Activated T-cell treated with anti-CD3 and anti-CD28 coated beads, Interleukin-2, amount 50 U/mL, for 4 hours (primary cell): ENCODE results near the gene RASAL2. TPM values are rescaled to one million over a fixed set of nuclear protein-coding genes. Genes with fewer than 3 reads are reported as not detected.
"Not testable (repeated sequence)": the region's sequence is repeated elsewhere in the genome, so short reads cannot be mapped to it uniquely, and the experiment has no call there.

Source experiments
- ATAC-seq, 2 donors: fragments of 200-7000 bp; cut with Tn5 transposase; one replicate each; pipeline ENCODE4 v1.10.0; 2021
- DNase-seq: peaks from one replicate; pipeline ENCODE4 v3.0.0-alpha.2; 2020
- H3K27me3 Mint-ChIP-seq: one replicate; pipeline ENCODE4 v1.8.0; 2021; ENCODE audit warnings: low read depth, mixed read lengths
- H3K36me3 Mint-ChIP-seq: one replicate; pipeline ENCODE4 v1.8.0; 2022; ENCODE audit warnings: mixed read lengths; ENCODE audit not compliant: insufficient read depth
- H3K4me1 Mint-ChIP-seq: one replicate; pipeline ENCODE4 v1.8.0; 2021; ENCODE audit warnings: low read depth, mixed read lengths
- H3K4me3 Mint-ChIP-seq: one replicate; pipeline ENCODE4 v1.8.0; 2021; ENCODE audit warnings: mild to moderate bottlenecking, moderate library complexity, mixed read lengths
- H3K9me3 Mint-ChIP-seq: one replicate; pipeline ENCODE4 v1.8.0; 2021; ENCODE audit warnings: mixed read lengths
- total RNA-seq, 3 donors: library from RNA; stranded (reverse); gene quantifications; one replicate each; pipeline ENCODE4 v1.2.1, GENCODE V29; 2021

The RASAL2 gene
- total RNA-seq, 3 donors from 2014 or later: 0.03 to 0.15 (median 0.08) TPM

- H3K9me3 Mint-ChIP-seq: no peaks in the 10 kb centered on the region
- H3K27me3 Mint-ChIP-seq: no peaks in the 10 kb centered on the region
- no peaks in the 10 kb centered on the region for H3K4me1 Mint-ChIP-seq
- ATAC-seq (no peak), DNase-seq (no peak)
- no peak overlapping the region for H3K4me3 Mint-ChIP-seq
- H3K36me3 Mint-ChIP-seq: no peaks in the 10 kb centered on the region
Measured at GRCh38 chr1:178495741-178496409, 402.0 kb downstream of the RASAL2 start.

GRCh38 chr1:178496410-178497135, 402.7 kb downstream of the RASAL2 start, which contains the start of gene CLEC20A:
TSS of gene CLEC20A (minus strand) at chr1:178496964. CDS start at chr1:178496939, 25 bp downstream.
- Mint-ChIP-seq H3K9me3 (no peaks in the 10 kb centered on the region), H3K4me3 (no peak within 1 kb of the TSS), H3K4me1 (no peaks in the 10 kb centered on the region), H3K27me3 (no peaks in the 10 kb centered on the region), H3K36me3 (no peaks in the 10 kb centered on the region)
- DNase-seq (no peak), ATAC-seq (no peak)

GRCh38 chr1:178497903-178498478, 404.1 kb downstream of the RASAL2 start:
- peaks cover 2% of the 10 kb centered on the region for H3K27me3 Mint-ChIP-seq
- H3K9me3 Mint-ChIP-seq: no peaks in the 10 kb centered on the region
- no peak for DNase-seq
- no peak for ATAC-seq
- no peaks in the 10 kb centered on the region for H3K4me1 Mint-ChIP-seq
- no peaks in the 10 kb centered on the region for H3K36me3 Mint-ChIP-seq
- H3K4me3 Mint-ChIP-seq: no peak overlapping the region

- ATAC-seq (no peak), DNase-seq (no peak)
- H3K9me3 Mint-ChIP-seq: no peaks in the 10 kb centered on the region
- no peak overlapping the region for H3K4me3 Mint-ChIP-seq
- H3K36me3 Mint-ChIP-seq: no peaks in the 10 kb centered on the region
- peaks cover 10% of the 10 kb centered on the region for H3K27me3 Mint-ChIP-seq
- no peaks in the 10 kb centered on the region for H3K4me1 Mint-ChIP-seq
Measured at GRCh38 chr1:178498896-178499675, 405.2 kb downstream of the RASAL2 start.

GRCh38 chr1:178500091-178500770, 406.3 kb downstream of the RASAL2 start:
- H3K27me3 Mint-ChIP-seq: peaks cover 15% of the 10 kb centered on the region
- no peak for ATAC-seq
- no peaks in the 10 kb centered on the region for H3K4me1 Mint-ChIP-seq
- no peak overlapping the region for H3K4me3 Mint-ChIP-seq
- H3K36me3 Mint-ChIP-seq: no peaks in the 10 kb centered on the region
- no peak for DNase-seq
- no peaks in the 10 kb centered on the region for H3K9me3 Mint-ChIP-seq

- Mint-ChIP-seq H3K27me3 (peaks cover 15% of the 10 kb centered on the region), H3K36me3 (no peaks in the 10 kb centered on the region), H3K9me3 (no peaks in the 10 kb centered on the region), H3K4me3 (no peak overlapping the region), H3K4me1 (no peaks in the 10 kb centered on the region)
- DNase-seq: no peak
- no peak for ATAC-seq
Measured at GRCh38 chr1:178500936-178501554, 407.1 kb downstream of the RASAL2 start.

GRCh38 chr1:178501705-178502329, 407.9 kb downstream of the RASAL2 start:
- H3K4me1 Mint-ChIP-seq: no peaks in the 10 kb centered on the region
- H3K9me3 Mint-ChIP-seq: no peaks in the 10 kb centered on the region
- peaks cover 15% of the 10 kb centered on the region for H3K27me3 Mint-ChIP-seq
- no peak overlapping the region for H3K4me3 Mint-ChIP-seq
- ATAC-seq: peak; percentile 63 to 67
- H3K36me3 Mint-ChIP-seq: no peaks in the 10 kb centered on the region
- DNase-seq: peak; percentile 21

- ATAC-seq: no peak
- DNase-seq: no peak
- H3K27me3 Mint-ChIP-seq: peaks cover 15% of the 10 kb centered on the region
- no peaks in the 10 kb centered on the region for H3K36me3 Mint-ChIP-seq
- H3K4me1 Mint-ChIP-seq: no peaks in the 10 kb centered on the region
- no peak overlapping the region for H3K4me3 Mint-ChIP-seq
- H3K9me3 Mint-ChIP-seq: no peaks in the 10 kb centered on the region
Measured at GRCh38 chr1:178502330-178502714, 408.4 kb downstream of the RASAL2 start.

- no peaks in the 10 kb centered on the region for H3K4me1 Mint-ChIP-seq
- ATAC-seq: no peak
- DNase-seq: no peak
Measured at GRCh38 chr1:178502856-178503255, 409.0 kb downstream of the RASAL2 start.

GRCh38 chr1:178503316-178503715, 409.4 kb downstream of the RASAL2 start:
- H3K9me3 Mint-ChIP-seq, H3K4me1 Mint-ChIP-seq, H3K4me3 Mint-ChIP-seq, H3K36me3 Mint-ChIP-seq, ATAC-seq, DNase-seq: not testable (repeated sequence)
- H3K27me3 Mint-ChIP-seq: peaks cover 15% of the 10 kb centered on the region

More at GRCh38 chr1:178502856-178503255, 409.0 kb downstream of the RASAL2 start:
- peaks cover 15% of the 10 kb centered on the region for H3K27me3 Mint-ChIP-seq
- no peak overlapping the region for H3K4me3 Mint-ChIP-seq
- H3K36me3 Mint-ChIP-seq: no peaks in the 10 kb centered on the region
- H3K9me3 Mint-ChIP-seq: no peaks in the 10 kb centered on the region

- DNase-seq (no peak), ATAC-seq (no peak)
- Mint-ChIP-seq H3K9me3 (no peaks in the 10 kb centered on the region), H3K4me3 (no peak overlapping the region), H3K27me3 (peaks cover 15% of the 10 kb centered on the region), H3K36me3 (no peaks in the 10 kb centered on the region), H3K4me1 (no peaks in the 10 kb centered on the region)
Measured at GRCh38 chr1:178503849-178504248, 409.9 kb downstream of the RASAL2 start.

GRCh38 chr1:178504286-178504685, 410.4 kb downstream of the RASAL2 start:
- H3K36me3 Mint-ChIP-seq: no peaks in the 10 kb centered on the region
- no peak for ATAC-seq
- H3K9me3 Mint-ChIP-seq: no peaks in the 10 kb centered on the region
- peaks cover 15% of the 10 kb centered on the region for H3K27me3 Mint-ChIP-seq
- DNase-seq: no peak
- no peak overlapping the region for H3K4me3 Mint-ChIP-seq
- H3K4me1 Mint-ChIP-seq: no peaks in the 10 kb centered on the region

GRCh38 chr1:178506177-178506576, 412.3 kb downstream of the RASAL2 start:
- Mint-ChIP-seq H3K9me3 (no peaks in the 10 kb centered on the region), H3K4me1 (no peaks in the 10 kb centered on the region), H3K4me3 (no peak overlapping the region), H3K27me3 (peaks cover 15% of the 10 kb centered on the region), H3K36me3 (no peaks in the 10 kb centered on the region)
- DNase-seq (no peak), ATAC-seq (no peak)
